ENCODE results near the gene CLEC7A.

The CLEC7A gene

GRCh38 chr12:10088031-10088430, 42.0 kb downstream of the CLEC7A start:
- Histone ChIP-seq H3K27me3 (ENCODE audit: insufficient read depth, low read depth) (no peaks in the 10 kb centered on the region), H3K79me2 (ENCODE audit: insufficient read depth, low read depth) (no peaks in the 10 kb centered on the region), H2AFZ (ENCODE audit: low read depth) (no peak overlapping the region), H3K4me3 (IDR thresholded peaks at IDR 0.05; ENCODE audit: insufficient read depth, low read depth, low read length) (no peak overlapping the region), H3K27ac (no peak overlapping the region), H3K4me1 (ENCODE audit: low read depth, poor library complexity, severe bottlenecking) (peaks cover 21% of the 10 kb centered on the region), H3K4me2 (no peak overlapping the region), H3K36me3 (ENCODE audit: insufficient read depth) (no peaks in the 10 kb centered on the region), H4K20me1 (ENCODE audit: insufficient read depth) (no peaks in the 10 kb centered on the region), H3K9ac (no peak overlapping the region)
- no peak for TF ChIP-seq CTCF (conservative IDR thresholded peaks at IDR 0.05; ENCODE audit: low read depth, low read length)

DNA sequence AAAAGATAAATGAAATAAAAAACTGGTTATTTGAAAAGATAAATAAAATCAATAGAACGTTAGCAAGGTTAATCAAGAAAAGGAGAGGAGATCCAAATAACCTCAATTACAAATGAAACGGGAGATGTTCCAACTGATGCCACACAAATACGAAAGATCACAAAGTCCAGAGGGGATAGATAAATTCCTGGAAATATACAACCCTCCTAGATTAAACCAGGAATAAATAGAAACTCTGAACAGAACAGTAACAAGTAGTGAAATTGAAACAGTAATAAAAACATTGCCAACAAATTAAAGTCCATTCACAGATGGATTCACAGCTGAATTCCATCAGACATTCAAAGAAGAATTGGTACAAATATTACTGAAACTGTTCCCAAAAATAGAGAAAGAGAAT, 43.6 kb downstream of the CLEC7A start:
- Histone ChIP-seq H3K79me2 (ENCODE audit: insufficient read depth, low read depth) (no peaks in the 10 kb centered on the region), H3K9ac (no peak overlapping the region), H3K27ac (no peak overlapping the region), H3K4me1 (ENCODE audit: low read depth, poor library complexity, severe bottlenecking) (peaks cover 24% of the 10 kb centered on the region), H2AFZ (ENCODE audit: low read depth) (no peak overlapping the region), H3K36me3 (ENCODE audit: insufficient read depth) (no peaks in the 10 kb centered on the region), H3K4me2 (no peak overlapping the region), H3K4me3 (IDR thresholded peaks at IDR 0.05; ENCODE audit: insufficient read depth, low read depth, low read length) (no peak overlapping the region), H4K20me1 (ENCODE audit: insufficient read depth) (no peaks in the 10 kb centered on the region), H3K27me3 (ENCODE audit: insufficient read depth, low read depth) (no peaks in the 10 kb centered on the region)
- no peak for TF ChIP-seq CTCF (conservative IDR thresholded peaks at IDR 0.05; ENCODE audit: low read depth, low read length)

GRCh38 chr12:10084733-10085132, 45.3 kb downstream of the CLEC7A start:
- Histone ChIP-seq H3K4me1 (ENCODE audit: low read depth, poor library complexity, severe bottlenecking) (peaks cover 10% of the 10 kb centered on the region), H3K27ac (no peak overlapping the region), H4K20me1 (ENCODE audit: insufficient read depth) (no peaks in the 10 kb centered on the region), H3K9ac (no peak overlapping the region), H3K4me2 (no peak overlapping the region), H3K4me3 (IDR thresholded peaks at IDR 0.05; ENCODE audit: insufficient read depth, low read depth, low read length) (no peak overlapping the region), H3K36me3 (ENCODE audit: insufficient read depth) (no peaks in the 10 kb centered on the region), H3K27me3 (ENCODE audit: insufficient read depth, low read depth) (no peaks in the 10 kb centered on the region), H2AFZ (ENCODE audit: low read depth) (no peak overlapping the region), H3K79me2 (ENCODE audit: insufficient read depth, low read depth) (no peaks in the 10 kb centered on the region)
- TF ChIP-seq CTCF (conservative IDR thresholded peaks at IDR 0.05; ENCODE audit: low read depth, low read length), result no peak

- Histone ChIP-seq H4K20me1 (ENCODE audit: insufficient read depth) (no peaks in the 10 kb centered on the region), H3K79me2 (ENCODE audit: insufficient read depth, low read depth) (no peaks in the 10 kb centered on the region), H3K4me1 (ENCODE audit: low read depth, poor library complexity, severe bottlenecking) (peaks cover 7% of the 10 kb centered on the region), H3K9ac (no peak overlapping the region), H3K27ac (no peak overlapping the region), H2AFZ (ENCODE audit: low read depth) (no peak overlapping the region), H3K36me3 (ENCODE audit: insufficient read depth) (no peaks in the 10 kb centered on the region), H3K4me2 (no peak overlapping the region), H3K27me3 (ENCODE audit: insufficient read depth, low read depth) (no peaks in the 10 kb centered on the region), H3K4me3 (IDR thresholded peaks at IDR 0.05; ENCODE audit: insufficient read depth, low read depth, low read length) (no peak overlapping the region)
- no peak for TF ChIP-seq CTCF (conservative IDR thresholded peaks at IDR 0.05; ENCODE audit: low read depth, low read length)
Observed at GRCh38 chr12:10082117-10082874, 47.7 kb downstream of the CLEC7A start.

Measured in KMS-11 (cell line).